Uterus (tissue), 4 donors: ENCODE measurements around the gene TF. TPM values are rescaled to one million over a fixed set of nuclear protein-coding genes. Genes with fewer than 3 reads are reported as not detected.

ENCODE experiments used
- DNase-seq, 2 donors: peaks; one replicate each; pipeline ENCODE4 v3.0.0-alpha.2; 2019 to 2020
- H3K27ac ChIP-seq, 2 donors: fragments of 200-600 bp; sonication (generic); 1 replicate in 1 of 2; 2 replicates in 1 of 2; pipeline ENCODE4 v1.5.1; 2016 to 2018
- H3K27me3 ChIP-seq, 2 donors: fragments of 200-600 bp; sonication (generic); one replicate each; pipeline ENCODE4 v1.5.1; 2018 to 2019; ENCODE audit warnings: control low read depth in 1 of 2
- H3K36me3 ChIP-seq, 2 donors: fragments of 200-600 bp; sonication (generic); one replicate each; pipeline ENCODE4 v1.5.1; 2019; ENCODE audit warnings: control low read depth in 1 of 2
- H3K4me1 ChIP-seq, 2 donors: fragments of 200-600 bp; sonication (generic); one replicate each; pipeline ENCODE4 v1.5.1; 2018 to 2019; ENCODE audit warnings: control low read depth in 1 of 2
- H3K4me3 ChIP-seq, 2 donors: fragments of 200-600 bp; sonication (generic); 1 replicate in 1 of 2; 2 replicates in 1 of 2; pipeline ENCODE4 v1.5.1; 2018 to 2019; ENCODE audit warnings: mild to moderate bottlenecking in 1 of 2
- H3K9me3 ChIP-seq, 2 donors: fragments of 200-600 bp; sonication (generic); one replicate each; pipeline ENCODE4 v1.5.1; 2019; ENCODE audit warnings: control low read depth in 1 of 2
- POLR2A ChIP-seq, 2 donors: fragments of 450-650 bp; IDR thresholded peaks; one replicate each; pipeline ENCODE4 v1.6.1; 2016; ENCODE audit warnings: antibody characterized with exemption in 2 of 2, mild to moderate bottlenecking in 1 of 2, moderate library complexity in 1 of 2
- intact Hi-C: fragments of 100-400 bp; cut with DNase I; formaldehyde crosslinking; loops from one replicate; pipeline ENCODE4 v1.15.1; 2023; ENCODE audit warnings: low total_unique reads
- small RNA-seq: library from RNA; depleted of rRNA; stranded (forward); fragments of <200 nt; gene quantifications from one replicate; pipeline ENCODE3, GENCODE V24; 2016
- total RNA-seq, 4 donors: library from RNA; depleted of rRNA in 3 of 4; stranded (reverse); fragments of >200 nt in 3 of 4; gene quantifications; one replicate each; pipeline versions ENCODE4 v1.1.0 to v1.2.4, GENCODE V29; 2014 to 2023
- TF ChIP-seq, protein P1 (sequence below), 4 experiments: fragments of 200-600 bp in 2 of 4; fragments of 450-650 bp in 2 of 4; sonication (generic) in 2 of 4; IDR thresholded peaks; one replicate each; pipeline ENCODE4 v1.5.1; 2016 to 2019; ENCODE audit warnings: antibody characterized with exemption in 4 of 4, mild to moderate bottlenecking in 2 of 4, moderate library complexity in 1 of 4
- donor health status: DM: yes; HTN: yes; CAD: no.

Gene TF
- total RNA-seq, 4 donors from 2014 or later = 1.7 to 6.1 TPM; not detected in 2

DNA sequence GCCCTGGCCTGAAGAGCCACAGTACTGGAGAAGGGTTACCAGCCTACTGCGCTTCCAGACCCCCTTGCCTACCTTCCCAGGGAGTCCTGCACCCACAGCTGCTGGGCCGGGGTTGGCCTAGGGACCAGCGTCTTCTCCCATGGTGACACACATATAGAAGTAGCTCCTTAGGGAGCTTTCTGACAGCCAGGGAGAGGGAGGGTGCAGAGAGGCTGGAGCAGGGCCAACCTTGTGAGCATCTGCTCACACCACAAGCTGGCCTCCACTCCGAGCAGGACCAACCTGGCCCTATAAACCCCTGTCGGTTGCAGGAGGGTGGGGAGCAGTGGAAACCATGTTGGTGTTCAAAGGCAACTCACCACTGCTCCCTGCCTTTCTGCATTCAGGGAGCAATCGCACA, 94.6 kb downstream of the TF start:
- H3K9me3 ChIP-seq = no peaks in the 10 kb centered on the region
- TF ChIP-seq, protein P1, sequence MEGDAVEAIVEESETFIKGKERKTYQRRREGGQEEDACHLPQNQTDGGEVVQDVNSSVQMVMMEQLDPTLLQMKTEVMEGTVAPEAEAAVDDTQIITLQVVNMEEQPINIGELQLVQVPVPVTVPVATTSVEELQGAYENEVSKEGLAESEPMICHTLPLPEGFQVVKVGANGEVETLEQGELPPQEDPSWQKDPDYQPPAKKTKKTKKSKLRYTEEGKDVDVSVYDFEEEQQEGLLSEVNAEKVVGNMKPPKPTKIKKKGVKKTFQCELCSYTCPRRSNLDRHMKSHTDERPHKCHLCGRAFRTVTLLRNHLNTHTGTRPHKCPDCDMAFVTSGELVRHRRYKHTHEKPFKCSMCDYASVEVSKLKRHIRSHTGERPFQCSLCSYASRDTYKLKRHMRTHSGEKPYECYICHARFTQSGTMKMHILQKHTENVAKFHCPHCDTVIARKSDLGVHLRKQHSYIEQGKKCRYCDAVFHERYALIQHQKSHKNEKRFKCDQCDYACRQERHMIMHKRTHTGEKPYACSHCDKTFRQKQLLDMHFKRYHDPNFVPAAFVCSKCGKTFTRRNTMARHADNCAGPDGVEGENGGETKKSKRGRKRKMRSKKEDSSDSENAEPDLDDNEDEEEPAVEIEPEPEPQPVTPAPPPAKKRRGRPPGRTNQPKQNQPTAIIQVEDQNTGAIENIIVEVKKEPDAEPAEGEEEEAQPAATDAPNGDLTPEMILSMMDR (IDR thresholded peaks at IDR 0.05) = no peak
- TF ChIP-seq POLR2A (IDR thresholded peaks at IDR 0.05) = no peak
- H3K4me1 ChIP-seq = no peaks in the 10 kb centered on the region
- no peaks in the 10 kb centered on the region for H3K27me3 ChIP-seq
- no peak overlapping the region for H3K4me3 ChIP-seq
- H3K27ac ChIP-seq = no peak overlapping the region
- DNase-seq = no peak
- no peaks in the 10 kb centered on the region for H3K36me3 ChIP-seq
- intact Hi-C loops = no loop called here

DNA sequence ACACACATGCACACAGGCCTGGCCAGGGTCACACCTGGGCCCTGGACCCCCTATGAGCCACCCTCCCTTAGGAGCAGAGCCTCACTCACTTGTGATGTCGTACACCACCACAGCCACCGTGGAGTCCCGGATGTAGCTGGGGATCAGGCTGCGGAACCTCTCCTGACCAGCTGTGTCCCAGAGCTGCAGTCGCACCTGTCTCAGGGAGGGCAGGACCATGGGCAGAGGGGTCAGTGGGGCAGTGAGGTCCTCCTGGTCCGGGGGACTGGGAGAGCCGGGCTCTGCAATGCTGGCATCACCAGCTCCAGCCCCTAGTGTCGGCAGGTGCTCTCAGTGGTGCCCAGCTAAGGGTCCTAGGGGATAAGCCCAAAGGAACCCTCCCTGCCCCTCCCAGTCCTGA, 95.0 kb downstream of the TF start:
- H3K4me1 ChIP-seq = no peaks in the 10 kb centered on the region
- intact Hi-C loops = no loop called here
- H3K4me3 ChIP-seq = no peak overlapping the region
- H3K27me3 ChIP-seq = no peaks in the 10 kb centered on the region
- H3K27ac ChIP-seq = no peak overlapping the region
- H3K36me3 ChIP-seq = no peaks in the 10 kb centered on the region
- TF ChIP-seq, protein P1 (IDR thresholded peaks at IDR 0.05) = no peak
- no peak for TF ChIP-seq POLR2A (IDR thresholded peaks at IDR 0.05)
- no peaks in the 10 kb centered on the region for H3K9me3 ChIP-seq
- no peak for DNase-seq

DNA sequence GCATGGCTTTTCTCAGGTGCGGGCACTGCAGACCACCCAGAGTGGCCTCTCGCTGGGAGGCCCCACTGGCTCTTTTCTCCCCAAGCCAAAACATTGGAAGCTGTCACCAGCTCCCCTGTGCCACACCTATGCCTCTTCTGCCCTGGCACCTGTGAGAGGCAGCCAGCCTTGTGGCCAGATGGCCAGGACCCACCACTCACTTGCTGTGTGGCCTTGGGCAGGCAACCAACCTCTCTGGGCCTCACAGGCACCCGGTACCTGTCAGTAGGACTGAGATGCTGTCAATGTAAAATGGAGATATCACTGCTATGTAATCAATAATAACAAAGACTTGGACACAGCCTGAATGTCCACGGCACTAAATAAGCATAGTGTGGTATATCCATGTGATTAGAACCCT, 96.0 kb downstream of the TF start:
- Histone ChIP-seq H3K4me1 (no peaks in the 10 kb centered on the region), H3K9me3 (no peaks in the 10 kb centered on the region), H3K27ac (no peak overlapping the region), H3K27me3 (no peaks in the 10 kb centered on the region), H3K36me3 (no peaks in the 10 kb centered on the region), H3K4me3 (no peak overlapping the region)
- intact Hi-C loops = no loop called here
- TF ChIP-seq, protein P1 (IDR thresholded peaks at IDR 0.05) = no peak
- TF ChIP-seq POLR2A (IDR thresholded peaks at IDR 0.05) = no peak
- DNase-seq = no peak

DNA sequence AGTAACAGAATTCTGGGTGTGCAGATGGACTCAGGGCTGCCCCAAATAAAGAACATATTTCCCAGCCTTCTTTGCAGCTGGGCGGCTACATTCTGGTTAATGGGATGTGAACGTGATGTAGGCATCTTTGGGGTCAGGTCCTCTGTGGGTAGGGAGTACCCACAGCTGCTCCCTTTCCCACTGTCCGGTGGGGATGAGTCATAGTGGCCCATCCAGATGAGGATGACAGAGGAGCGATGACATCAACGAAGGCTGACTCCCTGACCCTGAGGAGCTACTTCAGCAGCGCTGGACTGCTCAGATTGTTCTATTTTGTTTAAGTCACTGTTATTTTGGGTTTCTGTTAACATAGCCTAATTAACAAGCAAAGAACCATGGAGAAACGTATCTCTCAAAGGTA, 97.4 kb downstream of the TF start:
- Histone ChIP-seq H3K9me3 (no peaks in the 10 kb centered on the region), H3K27me3 (no peaks in the 10 kb centered on the region), H3K36me3 (no peaks in the 10 kb centered on the region), H3K4me1 (no peaks in the 10 kb centered on the region), H3K27ac (no peak overlapping the region), H3K4me3 (no peak overlapping the region)
- TF ChIP-seq POLR2A (IDR thresholded peaks at IDR 0.05) = no peak
- TF ChIP-seq, protein P1 (IDR thresholded peaks at IDR 0.05) = no peak
- intact Hi-C loops = no loop called here
- no peak for DNase-seq

DNA sequence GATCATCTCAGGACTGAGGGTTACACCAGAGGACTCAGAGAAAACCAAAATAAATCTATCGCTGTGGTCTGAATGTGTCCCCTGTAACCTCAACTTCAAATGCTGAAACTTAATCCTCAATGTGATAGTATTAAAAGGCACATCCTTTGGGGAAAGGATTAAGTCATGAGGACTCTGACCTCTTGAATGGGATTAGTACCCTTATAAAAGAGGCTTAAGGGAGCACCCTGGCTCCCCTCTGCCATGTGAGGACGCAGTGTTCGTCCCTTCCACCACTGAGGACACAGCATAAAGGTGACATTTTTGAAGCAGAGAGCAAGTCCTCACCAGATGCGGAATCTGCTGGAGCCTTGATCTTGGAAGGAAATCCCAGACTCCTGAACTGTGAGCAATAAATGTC, 98.9 kb downstream of the TF start:
- Histone ChIP-seq H3K9me3 (no peaks in the 10 kb centered on the region), H3K27ac (no peak overlapping the region), H3K36me3 (no peaks in the 10 kb centered on the region), H3K27me3 (no peaks in the 10 kb centered on the region), H3K4me3 (no peak overlapping the region), H3K4me1 (no peaks in the 10 kb centered on the region)
- TF ChIP-seq, protein P1 (IDR thresholded peaks at IDR 0.05) = no peak
- no peak for TF ChIP-seq POLR2A (IDR thresholded peaks at IDR 0.05)
- intact Hi-C loops = no loop called here
- no peak for DNase-seq

Small RNAs within 50 kb of the gene (small RNA-seq; reads per million reads assigned to genes)
- gene RNA5SP140 = not detected

Other genes starting within 250 kb of the TF start
- 100 to 1,000 TPM in 2 of 4 donors, 10 to 100 TPM in 2; 45.3 to 146 (median 79.1) TPM for gene CDV3, start 172.7 kb upstream of the TF start, total RNA-seq
- 10 to 100 TPM; 12.3 to 51.6 (median 20.5) TPM for gene TOPBP1, start 84.5 kb upstream of the TF start, total RNA-seq
- 10 to 100 TPM; 12.0 to 66.2 (median 28.9) TPM for gene SRPRB, start 59.4 kb downstream of the TF start, total RNA-seq
- 10 to 100 TPM in 1 of 4 donors, 1 to 10 TPM in 2, under 1 TPM in 1; 0.29 to 12.0 (median 3.8) TPM for gene RAB6B, start 149.5 kb downstream of the TF start, total RNA-seq